SU-DHL-6 (cell line): ENCODE results near the gene EIF3K.

Source experiments
- H2AFZ ChIP-seq: fragments of 200-600 bp; sonication (generic); 2 replicates; pipeline ENCODE4 v1.6.1; 2014; ENCODE audit warnings: low read depth, mild to moderate bottlenecking, moderate library complexity, mixed read lengths, antibody characterized with exemption, low read length; ENCODE audit not compliant: severe bottlenecking
- H3F3A ChIP-seq: fragments of 200-600 bp; shearing (Covaris generic); 2 replicates; pipeline ENCODE4 v1.6.0; 2016; ENCODE audit warnings: antibody characterized with exemption, mild to moderate bottlenecking; ENCODE audit not compliant: insufficient read depth
- H3K27ac ChIP-seq: fragments of 200-600 bp; sonication (generic); 2 replicates; pipeline ENCODE4 v1.5.1; 2016; ENCODE audit warnings: low read depth, mild to moderate bottlenecking, low read length, moderate library complexity, mixed read lengths
- H3K27me3 ChIP-seq: fragments of 200-600 bp; sonication (generic), shearing (Covaris generic); 2 replicates; pipeline ENCODE4 v1.6.0; 2014; ENCODE audit warnings: mild to moderate bottlenecking, low read length
- H3K36me3 ChIP-seq: fragments of 200-600 bp; sonication (generic); 2 replicates; pipeline ENCODE4 v1.6.1; 2014; ENCODE audit warnings: mild to moderate bottlenecking, low read length, mixed read lengths
- H3K4me2 ChIP-seq: fragments of 300-600, 200-600 bp; shearing (Covaris generic), sonication (generic); 2 replicates; pipeline ENCODE4 v1.6.0; 2014; ENCODE audit warnings: low read length, low read depth, mild to moderate bottlenecking; ENCODE audit not compliant: poor library complexity, severe bottlenecking
- H3K4me3 ChIP-seq: fragments of 200-600 bp; sonication (generic); 2 replicates; pipeline ENCODE4 v1.5.1; 2014; ENCODE audit warnings: antibody characterized with exemption, low read length, mild to moderate bottlenecking, mixed read lengths; ENCODE audit not compliant: insufficient read depth, poor library complexity, severe bottlenecking
- H3K79me2 ChIP-seq: fragments of 200-600 bp; sonication (generic); 2 replicates; pipeline ENCODE4 v1.6.1; 2014; ENCODE audit warnings: mild to moderate bottlenecking, low read length, moderate library complexity; ENCODE audit not compliant: insufficient read depth
- H3K9ac ChIP-seq: fragments of 200-600 bp; sonication (generic); 2 replicates; pipeline ENCODE4 v1.7.0; 2014; ENCODE audit warnings: mild to moderate bottlenecking, low read length
- H3K9me2 ChIP-seq: fragments of 200-600 bp; sonication (generic); replicated peaks from 2 replicates; pipeline ENCODE4 v1.6.1; 2014; ENCODE audit warnings: low read length; ENCODE audit not compliant: insufficient read depth
- H3K9me3 ChIP-seq: fragments of 200-600 bp; sonication (generic); 2 replicates; pipeline ENCODE4 v1.6.1; 2014; ENCODE audit warnings: low read length, mixed read lengths; ENCODE audit not compliant: insufficient read depth
- H4K20me1 ChIP-seq: fragments of 200-600 bp; sonication (generic); 2 replicates; pipeline ENCODE4 v1.6.1; 2014; ENCODE audit warnings: low read depth, mild to moderate bottlenecking, antibody characterized with exemption, low read length, moderate library complexity, mixed read lengths
- CTCF ChIP-seq: fragments of 200-600 bp; sonication (generic); IDR thresholded peaks from one replicate; pipeline ENCODE4 v1.5.1; 2017; ENCODE audit warnings: antibody characterized with exemption, mild to moderate bottlenecking, low read length, moderate library complexity; ENCODE audit not compliant: insufficient read depth, poor library complexity, severe bottlenecking
- EZH2phosphoT487 ChIP-seq: fragments of 200-600 bp; sonication (generic), shearing (Covaris generic); conservative IDR thresholded peaks from 2 replicates; pipeline ENCODE4 v1.6.1; 2018; ENCODE audit warnings: mild to moderate bottlenecking, antibody characterized with exemption, low read length, moderate library complexity, mixed read lengths

Gene EIF3K

GRCh38 chr19:38639679-38640078, 20.7 kb downstream of the EIF3K start:
- no peaks in the 10 kb centered on the region for H3F3A ChIP-seq
- H4K20me1 ChIP-seq, result no peaks in the 10 kb centered on the region
- TF ChIP-seq EZH2phosphoT487 (no peak), CTCF (no peak)
- H2AFZ ChIP-seq, result no peak overlapping the region
- H3K9me2 ChIP-seq, result no peaks in the 10 kb centered on the region
- no peaks in the 10 kb centered on the region for H3K27me3 ChIP-seq
- H3K36me3 ChIP-seq, result no peaks in the 10 kb centered on the region
- no peak overlapping the region for H3K9ac ChIP-seq
- no peaks in the 10 kb centered on the region for H3K9me3 ChIP-seq
- H3K79me2 ChIP-seq, result no peaks in the 10 kb centered on the region
- no peak overlapping the region for H3K27ac ChIP-seq
- H3K4me2 ChIP-seq, result no peak overlapping the region
- H3K4me3 ChIP-seq, result no peak overlapping the region

- H3K9me2 ChIP-seq, result no peaks in the 10 kb centered on the region
- H3K4me3 ChIP-seq, result no peak overlapping the region
- no peak overlapping the region for H2AFZ ChIP-seq
- TF ChIP-seq EZH2phosphoT487 (no peak), CTCF (no peak)
- H4K20me1 ChIP-seq, result no peaks in the 10 kb centered on the region
- H3K9ac ChIP-seq, result no peak overlapping the region
- H3K27ac ChIP-seq, result no peak overlapping the region
- no peaks in the 10 kb centered on the region for H3K79me2 ChIP-seq
- H3K36me3 ChIP-seq, result no peaks in the 10 kb centered on the region
- no peaks in the 10 kb centered on the region for H3F3A ChIP-seq
- H3K4me2 ChIP-seq, result no peak overlapping the region
- no peaks in the 10 kb centered on the region for H3K27me3 ChIP-seq
- H3K9me3 ChIP-seq, result no peaks in the 10 kb centered on the region
Measured at GRCh38 chr19:38640368-38640767, 21.4 kb downstream of the EIF3K start.

- H3K4me3 ChIP-seq, result no peak overlapping the region
- H3K27ac ChIP-seq, result no peak overlapping the region
- no peaks in the 10 kb centered on the region for H3K36me3 ChIP-seq
- no peak overlapping the region for H2AFZ ChIP-seq
- H3K79me2 ChIP-seq, result no peaks in the 10 kb centered on the region
- H3K27me3 ChIP-seq, result no peaks in the 10 kb centered on the region
- H3K9me2 ChIP-seq, result no peaks in the 10 kb centered on the region
- H3K4me2 ChIP-seq, result no peak overlapping the region
- no peaks in the 10 kb centered on the region for H4K20me1 ChIP-seq
- no peaks in the 10 kb centered on the region for H3F3A ChIP-seq
- TF ChIP-seq CTCF (no peak), EZH2phosphoT487 (no peak)
- no peak overlapping the region for H3K9ac ChIP-seq
- no peaks in the 10 kb centered on the region for H3K9me3 ChIP-seq
Measured at GRCh38 chr19:38642176-38642575, 23.2 kb downstream of the EIF3K start.
